Neural cell (in vitro differentiated cells): ENCODE measurements around the gene ZNF821. TPM values are rescaled to one million over a fixed set of nuclear protein-coding genes. Genes with fewer than 3 reads are reported as not detected.
"Not testable (repeated sequence)": the region's sequence is repeated elsewhere in the genome, so short reads cannot be mapped to it uniquely, and the experiment has no call there.

Experiments used
- H2AFZ ChIP-seq: fragments of 200-600, 300-800 bp; sonication (generic), shearing (Covaris generic); 2 replicates; pipeline ENCODE4 v1.6.0; 2014; ENCODE audit warnings: low read depth, mild to moderate bottlenecking, antibody characterized with exemption, low read length, moderate library complexity
- H3F3A ChIP-seq: fragments of 200-600 bp; shearing (Covaris generic); 2 replicates; pipeline ENCODE4 v1.6.1; 2016; ENCODE audit warnings: mild to moderate bottlenecking, moderate library complexity, mixed read lengths, antibody characterized with exemption, low read length; ENCODE audit not compliant: insufficient read depth, poor library complexity, severe bottlenecking
- H3K27ac ChIP-seq: fragments of 200-600, 300-800 bp; sonication (generic), shearing (Covaris generic); 2 replicates; pipeline ENCODE4 v1.5.1; 2014; ENCODE audit warnings: mild to moderate bottlenecking, low read length, moderate library complexity
- H3K27me3 ChIP-seq: fragments of 300-800, 200-600 bp; sonication (generic), shearing (Covaris generic); 2 replicates; pipeline ENCODE4 v1.6.0; 2014; ENCODE audit warnings: mild to moderate bottlenecking, low read depth, low read length, moderate library complexity; ENCODE audit not compliant: insufficient read depth
- H3K36me3 ChIP-seq: fragments of 300-800, 200-600 bp; sonication (generic), shearing (Covaris generic); 2 replicates; pipeline ENCODE4 v1.5.1; 2014; ENCODE audit warnings: mild to moderate bottlenecking, antibody characterized with exemption, low read length, moderate library complexity; ENCODE audit not compliant: insufficient read depth
- H3K4me2 ChIP-seq: fragments of 300-800, 200-600 bp; sonication (generic), shearing (Covaris generic); 2 replicates; pipeline ENCODE4 v1.6.0; 2014; ENCODE audit warnings: mild to moderate bottlenecking, low read length
- H3K4me3 ChIP-seq: fragments of 300-800, 200-600 bp; sonication (generic), shearing (Covaris generic); 2 replicates; pipeline ENCODE4 v1.5.1; 2014; ENCODE audit warnings: mild to moderate bottlenecking, low read length, moderate library complexity
- H3K79me2 ChIP-seq: fragments of 200-600 bp; shearing (Covaris generic); replicated peaks from 2 replicates; pipeline ENCODE4 v1.6.0; 2014; ENCODE audit warnings: mild to moderate bottlenecking, low read length, moderate library complexity; ENCODE audit not compliant: insufficient read depth
- H3K9ac ChIP-seq: fragments of 300-800, 200-600 bp; sonication (generic), shearing (Covaris generic); 2 replicates; pipeline ENCODE4 v1.6.1; 2016; ENCODE audit warnings: mild to moderate bottlenecking, low read length, mixed read lengths
- H3K9me2 ChIP-seq: fragments of 200-600 bp; shearing (Covaris generic); 2 replicates; pipeline ENCODE4 v1.6.1; 2016; ENCODE audit warnings: mild to moderate bottlenecking, low read length, mixed read lengths; ENCODE audit not compliant: insufficient read depth
- H3K9me3 ChIP-seq: fragments of 200-600, 300-800 bp; sonication (generic), shearing (Covaris generic); 2 replicates; pipeline ENCODE4 v1.6.1; 2016; ENCODE audit warnings: mild to moderate bottlenecking, mixed run types, low read length, moderate library complexity, mixed read lengths
- H4K20me1 ChIP-seq: fragments of 200-600 bp; shearing (Covaris generic); 2 replicates; pipeline ENCODE4 v1.6.1; 2016; ENCODE audit warnings: mild to moderate bottlenecking, mixed run types; ENCODE audit not compliant: insufficient read depth
- EP300 ChIP-seq: fragments of 450-650 bp; conservative IDR thresholded peaks from 2 replicates; pipeline ENCODE4 v1.6.1; 2014; ENCODE audit warnings: antibody characterized with exemption, mild to moderate bottlenecking, moderate library complexity; ENCODE audit not compliant: poor library complexity, severe bottlenecking
- EZH2 ChIP-seq: fragments of 200-600, 300-800 bp; shearing (Covaris generic), sonication (generic); IDR thresholded peaks from 2 replicates; pipeline ENCODE4 v1.6.1; 2014; ENCODE audit warnings: antibody characterized with exemption, low read length, borderline replicate concordance, mild to moderate bottlenecking; ENCODE audit not compliant: insufficient read depth, poor library complexity, severe bottlenecking
- MXI1 ChIP-seq: fragments of 450-650 bp; conservative IDR thresholded peaks from 2 replicates; pipeline ENCODE4 v1.6.1; 2014; ENCODE audit warnings: antibody characterized with exemption, mild to moderate bottlenecking; ENCODE audit not compliant: poor library complexity, severe bottlenecking
- POLR2AphosphoS5 ChIP-seq: IDR thresholded peaks from 2 replicates; pipeline ENCODE4 v1.6.1; 2012
- RAD21 ChIP-seq: fragments of 450-650 bp; conservative IDR thresholded peaks from 2 replicates; pipeline ENCODE4 v1.6.1; 2014; ENCODE audit warnings: antibody characterized with exemption, mild to moderate bottlenecking, moderate library complexity
- REST ChIP-seq: IDR thresholded peaks from 2 replicates; pipeline ENCODE4 v1.6.1; 2012; ENCODE audit warnings: borderline replicate concordance
- SMC3 ChIP-seq: fragments of 450-650 bp; conservative IDR thresholded peaks from 2 replicates; pipeline ENCODE4 v1.6.1; 2014; ENCODE audit warnings: antibody characterized with exemption, mild to moderate bottlenecking, moderate library complexity; ENCODE audit not compliant: poor library complexity
- TAF1 ChIP-seq: IDR thresholded peaks from 2 replicates; pipeline ENCODE4 v1.6.1; 2012; ENCODE audit warnings: low read depth
- polyA plus RNA-seq: library from polyadenylated mRNA; depleted of rRNA; stranded (reverse); fragments of >200 nt; gene quantifications from 2 replicates; pipeline ENCODE4 v1.2.3, GENCODE V29; 2014
- TF ChIP-seq, protein P1 (sequence below): fragments of 450-650 bp; IDR thresholded peaks from 2 replicates; pipeline ENCODE4 v1.5.1; 2014; ENCODE audit warnings: antibody characterized with exemption, mild to moderate bottlenecking, moderate library complexity; ENCODE audit not compliant: poor library complexity, severe bottlenecking

Gene ZNF821
- polyA plus RNA-seq, 1 donor from 2014 or later = 128 TPM

DNA sequence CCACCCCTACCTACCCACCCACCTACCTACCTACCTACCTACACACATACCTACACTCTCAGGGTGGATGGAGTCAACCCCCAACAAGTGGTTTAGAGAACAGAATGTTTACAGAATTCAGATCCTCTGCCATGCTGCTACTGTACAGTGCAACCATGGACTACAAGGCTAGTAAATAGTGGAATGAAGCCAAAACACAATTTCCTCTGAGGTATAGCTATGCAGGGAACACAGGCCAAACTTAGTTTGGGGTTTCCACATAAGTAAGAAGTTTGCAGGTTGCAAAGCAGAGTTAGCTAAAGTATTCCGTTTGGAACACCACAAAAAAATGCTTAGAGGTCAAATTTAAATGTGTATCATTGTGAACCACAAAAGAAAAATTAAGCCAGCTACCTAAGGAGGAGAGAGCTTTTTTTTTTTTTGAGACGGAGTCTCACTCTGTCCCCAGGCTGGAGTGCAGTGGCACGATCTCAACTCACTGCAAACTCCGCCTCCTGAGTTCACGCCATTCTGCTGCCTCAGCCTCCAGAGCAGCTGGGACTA is 72.7 kb downstream of the ZNF821 start:
- Histone ChIP-seq H3F3A (no peaks in the 10 kb centered on the region), H3K9me3 (no peaks in the 10 kb centered on the region), H3K9ac (no peak overlapping the region), H3K4me3 (no peak overlapping the region), H3K4me2 (no peak overlapping the region), H4K20me1 (no peaks in the 10 kb centered on the region), H3K27me3 (no peaks in the 10 kb centered on the region), H3K9me2 (no peaks in the 10 kb centered on the region), H3K36me3 (no peaks in the 10 kb centered on the region), H2AFZ (no peak overlapping the region), H3K79me2 (peaks cover 22% of the 10 kb centered on the region), H3K27ac (no peak overlapping the region)
- TF ChIP-seq REST = no peak
- TF ChIP-seq SMC3 = no peak
- TF ChIP-seq TAF1 = no peak
- TF ChIP-seq EP300 = no peak
- no peak for TF ChIP-seq RAD21
- TF ChIP-seq EZH2 = no peak
- TF ChIP-seq, protein P1, sequence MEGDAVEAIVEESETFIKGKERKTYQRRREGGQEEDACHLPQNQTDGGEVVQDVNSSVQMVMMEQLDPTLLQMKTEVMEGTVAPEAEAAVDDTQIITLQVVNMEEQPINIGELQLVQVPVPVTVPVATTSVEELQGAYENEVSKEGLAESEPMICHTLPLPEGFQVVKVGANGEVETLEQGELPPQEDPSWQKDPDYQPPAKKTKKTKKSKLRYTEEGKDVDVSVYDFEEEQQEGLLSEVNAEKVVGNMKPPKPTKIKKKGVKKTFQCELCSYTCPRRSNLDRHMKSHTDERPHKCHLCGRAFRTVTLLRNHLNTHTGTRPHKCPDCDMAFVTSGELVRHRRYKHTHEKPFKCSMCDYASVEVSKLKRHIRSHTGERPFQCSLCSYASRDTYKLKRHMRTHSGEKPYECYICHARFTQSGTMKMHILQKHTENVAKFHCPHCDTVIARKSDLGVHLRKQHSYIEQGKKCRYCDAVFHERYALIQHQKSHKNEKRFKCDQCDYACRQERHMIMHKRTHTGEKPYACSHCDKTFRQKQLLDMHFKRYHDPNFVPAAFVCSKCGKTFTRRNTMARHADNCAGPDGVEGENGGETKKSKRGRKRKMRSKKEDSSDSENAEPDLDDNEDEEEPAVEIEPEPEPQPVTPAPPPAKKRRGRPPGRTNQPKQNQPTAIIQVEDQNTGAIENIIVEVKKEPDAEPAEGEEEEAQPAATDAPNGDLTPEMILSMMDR = no peak
- TF ChIP-seq MXI1 = no peak
- TF ChIP-seq POLR2AphosphoS5 = no peak

- H3K36me3 ChIP-seq, H3K9ac ChIP-seq, H3K9me3 ChIP-seq, H3K4me2 ChIP-seq, H3F3A ChIP-seq, H3K27me3 ChIP-seq, H3K4me3 ChIP-seq, H3K27ac ChIP-seq, H3K9me2 ChIP-seq, H4K20me1 ChIP-seq, H2AFZ ChIP-seq: not testable (repeated sequence)
- H3K79me2 ChIP-seq = peaks cover 34% of the 10 kb centered on the region
These were observed 73.8 kb downstream of the ZNF821 start for GRCh38 chr16:71810155-71810530.

Other genes starting within 250 kb of the ZNF821 start
- 10.2 and 11.0 TPM in 2 replicates for gene PHLPP2, start 159.5 kb downstream of the ZNF821 start, polyA plus RNA-seq
- gene AP1G1, start 75.3 kb downstream of the ZNF821 start, polyA plus RNA-seq = 57.1 and 62.2 TPM in 2 replicates
- 8.1 and 9.5 TPM in 2 replicates for gene ATXN1L, start 38.2 kb downstream of the ZNF821 start, polyA plus RNA-seq
- gene IST1, start 11.3 kb upstream of the ZNF821 start, polyA plus RNA-seq = 389 and 461 TPM in 2 replicates
- gene PKD1L3, start 116.2 kb upstream of the ZNF821 start, polyA plus RNA-seq = 0.16 and 0.22 TPM in 2 replicates
- 3.5 and 3.8 TPM in 2 replicates for gene DHODH, start 124.6 kb upstream of the ZNF821 start, polyA plus RNA-seq
- not detected in 2 replicates for gene HP, start 170.3 kb upstream of the ZNF821 start, polyA plus RNA-seq
- 0.31 TPM in 1 of 2 replicates, not detected in the other for gene HPR, start 179.0 kb upstream of the ZNF821 start, polyA plus RNA-seq
- 26.2 and 26.7 TPM in 2 replicates for gene TXNL4B, start 209.4 kb upstream of the ZNF821 start, polyA plus RNA-seq
- gene DHX38, start 209.7 kb upstream of the ZNF821 start, polyA plus RNA-seq = 48.0 and 55.6 TPM in 2 replicates